Activated naive CD4-positive, alpha-beta T cell (primary cell): ENCODE data around the gene KCTD5.

Experiments
- DNase-seq, 4 experiments: peaks; one replicate each; lab custom pipeline; 2025; lab: John Stamatoyannopoulos, UW

KCTD5 gene

DNA sequence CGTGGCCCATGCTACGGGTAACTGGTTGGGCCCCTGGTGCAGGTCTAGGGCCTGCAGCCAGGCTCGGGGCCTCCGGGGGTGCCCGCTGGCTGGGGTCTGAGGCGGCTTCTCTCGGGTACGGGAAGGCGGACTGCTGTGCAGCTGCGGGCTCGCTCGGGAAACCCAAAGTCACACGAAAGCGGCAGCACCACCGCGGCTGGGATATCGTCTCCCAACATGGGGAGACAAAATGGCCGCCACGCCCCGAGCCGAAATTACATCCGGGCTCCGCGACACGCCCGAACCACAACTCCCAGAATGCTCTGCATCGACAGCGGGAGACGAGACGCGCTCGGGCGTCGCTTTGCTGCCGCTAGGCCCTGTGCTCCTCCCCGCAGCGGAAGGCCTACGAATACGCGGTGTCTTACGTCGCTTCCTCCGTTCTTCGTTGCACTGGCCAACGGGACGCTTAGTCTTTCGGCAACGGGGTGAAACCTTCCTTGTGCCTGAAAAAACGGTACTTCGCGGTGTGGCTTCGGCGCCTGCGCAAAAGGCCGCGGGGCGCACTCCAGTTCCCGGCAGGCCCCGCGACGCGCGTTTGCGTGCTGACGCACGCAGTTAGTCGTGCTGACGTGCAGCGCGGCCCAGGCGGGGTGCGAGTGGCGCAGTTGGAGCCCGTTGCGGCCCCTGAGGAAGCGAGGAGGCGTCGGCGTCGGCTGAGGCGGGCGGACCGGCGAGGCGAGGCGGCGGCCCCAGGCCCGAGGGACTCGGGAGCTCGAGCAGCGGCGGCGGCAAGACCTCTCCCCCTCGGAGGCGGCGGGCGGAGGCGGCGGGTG is 69.9 kb downstream of the KCTD5 start, which contains the start of gene SRRM2:
SRRM2 (plus strand) TSS at position 604 of the 815 bp plus-strand sequence. CDS start 3,727 bp downstream, outside the sequence.
- DNase-seq = peak; percentile 91 to 97 (median 94)

DNA sequence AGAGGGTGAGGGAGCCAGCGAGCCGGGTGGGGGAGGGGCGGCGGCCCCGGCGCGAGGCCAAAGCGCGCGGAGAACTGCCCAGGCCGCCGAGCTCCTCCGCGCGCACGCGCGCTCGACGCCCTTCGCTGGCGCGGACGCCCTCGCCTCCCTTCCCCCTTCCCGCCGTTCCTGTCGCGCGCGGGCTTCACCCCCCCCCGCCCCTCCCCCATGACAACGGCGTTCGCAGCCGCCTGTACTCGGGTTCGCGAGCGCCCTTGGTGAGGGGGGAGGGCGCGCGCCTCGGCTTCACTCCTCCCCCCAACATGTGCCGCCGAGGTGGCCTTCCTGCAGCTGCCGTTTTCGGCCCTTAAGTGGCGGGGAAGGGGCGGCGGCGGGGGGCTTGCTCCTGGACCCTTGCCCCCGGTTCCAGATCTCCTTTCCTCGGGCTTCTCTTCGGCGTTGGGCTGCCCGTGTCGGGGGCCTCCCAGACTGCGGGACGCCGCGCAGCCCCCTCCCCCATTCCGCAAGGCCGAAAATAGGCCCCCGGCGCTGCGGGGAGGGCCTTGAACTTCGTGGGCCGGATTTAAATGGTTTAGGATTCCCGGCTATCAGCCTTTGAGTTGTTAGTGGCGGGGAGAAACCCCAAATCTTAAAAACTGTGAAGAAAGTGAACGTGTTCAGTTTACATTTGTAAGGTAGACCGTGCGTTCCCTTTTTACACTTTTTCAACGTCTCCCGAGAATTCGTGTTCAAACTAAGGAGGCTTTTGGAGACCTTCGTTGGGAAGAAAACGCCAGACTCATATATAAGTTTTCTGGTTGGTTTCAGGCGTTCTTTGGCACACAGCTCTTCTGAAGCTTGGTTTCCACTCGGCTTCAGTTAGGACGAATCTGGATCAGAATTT is 70.8 kb downstream of the KCTD5 start:
- peak in 2 of 4 experiments; percentile 61 to 69 for DNase-seq

DNA sequence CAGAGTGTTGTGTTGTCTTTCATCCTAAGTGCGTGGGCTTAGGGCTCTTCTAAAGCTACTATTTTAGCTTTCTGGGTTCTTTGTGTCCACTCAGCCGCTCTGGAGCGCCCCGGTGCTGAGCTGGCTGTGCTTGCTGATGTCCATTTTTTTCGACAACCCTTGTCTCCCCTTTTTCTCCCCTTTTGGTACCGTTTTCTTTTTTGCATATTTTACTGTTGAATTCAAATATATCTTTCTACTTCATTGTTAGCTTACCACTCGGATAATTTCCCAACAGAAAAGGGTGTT is 71.4 kb downstream of the KCTD5 start:
- DNase-seq = no peak

GRCh38 chr16:2755158-2755557 is 72.8 kb downstream of the KCTD5 start:
- DNase-seq = no peak

DNA sequence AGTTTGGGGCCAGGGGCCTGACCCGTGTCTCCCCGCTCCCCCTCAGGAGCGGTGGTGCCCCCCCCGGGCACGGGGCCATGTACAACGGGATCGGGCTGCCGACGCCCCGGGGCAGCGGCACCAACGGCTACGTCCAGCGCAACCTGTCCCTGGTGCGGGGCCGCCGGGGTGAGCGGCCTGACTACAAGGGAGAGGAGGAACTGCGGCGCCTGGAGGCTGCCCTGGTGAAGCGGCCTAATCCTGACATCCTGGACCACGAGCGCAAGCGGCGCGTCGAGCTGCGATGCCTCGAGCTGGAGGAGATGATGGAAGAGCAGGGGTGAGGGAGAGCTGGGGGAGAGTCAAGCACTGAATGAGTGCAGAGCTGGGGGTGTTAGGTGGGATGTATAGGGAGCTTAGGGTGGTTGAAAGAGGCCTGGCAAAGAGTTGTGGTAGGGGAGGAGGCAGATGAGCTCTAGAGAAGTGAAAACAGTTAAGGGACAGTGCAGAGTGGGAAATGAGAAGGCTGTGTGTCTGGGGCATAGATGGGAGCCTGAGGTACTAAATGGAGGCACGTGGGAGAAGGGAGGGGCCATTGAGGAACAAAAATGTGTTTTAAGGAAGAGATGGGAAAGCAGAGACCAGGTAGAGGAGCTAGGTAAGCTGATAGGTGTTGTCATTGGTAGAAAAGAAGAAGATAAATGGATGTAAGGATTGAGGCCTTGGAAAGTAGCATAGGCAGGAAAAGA is 74.1 kb downstream of the KCTD5 start:
- DNase-seq = no peak

GRCh38 chr16:2757344-2757743 is 75.0 kb downstream of the KCTD5 start:
- no peak for DNase-seq
